HCT116 (cell line): ENCODE measurements around the gene UBE2J2. TPM values are rescaled to one million over a fixed set of nuclear protein-coding genes. Genes with fewer than 3 reads are reported as not detected.
A peak's percentile ranks its signal among the peaks of the same experiment; 100 is the strongest.

Experiments
- ATAC-seq: fragments of 200-7000 bp; cut with Tn5 transposase; 2 replicates; pipeline ENCODE4 v1.9.1; 2020; ENCODE audit warnings: mild to moderate bottlenecking, moderate library complexity
- BruUV-seq: library from RNA; stranded (reverse); fragments of 400-500 nt; replicated peaks from 2 replicates; lab custom pipeline; 2021; lab: Mats Ljungman, UMichigan
- CTCF ChIA-PET: fragments of 300-600 bp; sonication (Branson Sonifier 250); formaldehyde crosslinking; loops from one replicate; lab custom pipeline; 2021; ENCODE audit warnings: antibody characterized with exemption; lab: Charles Lee
- POLR2A ChIA-PET: fragments of 300-600, 350-600 bp; sonication (Branson Sonifier 250); formaldehyde crosslinking; loops from one replicate; lab custom pipeline; 2021; ENCODE audit warnings: antibody characterized with exemption; lab: Charles Lee
- RAD21 ChIA-PET, 2 experiments: fragments of 300-600 bp; sonication (Branson Sonifier 250); formaldehyde crosslinking; loops; one replicate each; lab custom pipeline; 2023; ENCODE audit warnings: low total read pairs in 2 of 2; ENCODE audit not compliant: uncharacterized antibody in 2 of 2, unreplicated experiment in 2 of 2, low non-redundant PET in 1 of 2; lab: Charles Lee
- DNase-seq: peaks from one replicate; pipeline ENCODE4 v3.0.0-alpha.2; 2010; ENCODE audit warnings: low read depth, low spot score
- H2AFZ ChIP-seq: fragments of 200-600 bp; shearing (Covaris generic), sonication (generic); 2 replicates; pipeline ENCODE4 v1.6.1; 2017; ENCODE audit warnings: low read depth, mixed run types, mixed read lengths, antibody characterized with exemption, low read length; ENCODE audit not compliant: poor library complexity, severe bottlenecking
- H3K27ac ChIP-seq: 2 replicates; pipeline ENCODE4 v1.5.1; 2012; ENCODE audit warnings: low read depth, low read length
- H3K27me3 ChIP-seq: fragments of 200-600 bp; sonication (generic); 2 replicates; pipeline ENCODE4 v1.6.1; 2016; ENCODE audit warnings: mixed run types, low read length, mixed read lengths; ENCODE audit not compliant: insufficient read depth
- H3K36me3 ChIP-seq, 2 experiments: fragments of 200-500 bp in 1 of 2; fragments of 200-600 bp in 1 of 2; sonication (Bioruptor generic) in 1 of 2; sonication (generic) in 1 of 2; 2 replicates each; pipeline versions ENCODE4 v1.5.1 to v1.6.1; 2014 to 2016; ENCODE audit warnings: low read length in 2 of 2, inconsistent platforms in 1 of 2, mixed read lengths in 1 of 2, mixed run types in 1 of 2; ENCODE audit not compliant: insufficient read depth in 2 of 2, control insufficient read depth in 1 of 2
- H3K4me1 ChIP-seq, 2 experiments: fragments of 200-600 bp in 1 of 2; sonication (generic) in 1 of 2; 2 replicates each; pipeline versions ENCODE4 v1.5.1 to v1.6.1; 2012 to 2017; ENCODE audit warnings: low read length in 2 of 2, inconsistent platforms in 1 of 2, mild to moderate bottlenecking in 1 of 2, mixed read lengths in 1 of 2, mixed run types in 1 of 2, moderate library complexity in 1 of 2; ENCODE audit not compliant: insufficient read depth in 2 of 2, control insufficient read depth in 1 of 2
- H3K4me2 ChIP-seq: fragments of 200-600 bp; sonication (generic); 2 replicates; pipeline ENCODE4 v1.6.1; 2017; ENCODE audit warnings: mixed run types, low read length, mixed read lengths
- H3K4me3 ChIP-seq, 2 experiments: fragments of 200-600 bp in 1 of 2; sonication (generic) in 1 of 2; replicated peaks in 1 of 2; 2 replicates each; pipeline ENCODE4 v1.5.1; 2011 to 2016; ENCODE audit warnings: low read length in 2 of 2, control low read depth in 1 of 2, low read depth in 1 of 2, mild to moderate bottlenecking in 1 of 2, mixed read lengths in 1 of 2, mixed run types in 1 of 2
- H3K79me2 ChIP-seq: fragments of 200-600 bp; sonication (generic); 2 replicates; pipeline ENCODE4 v1.6.1; 2017; ENCODE audit warnings: mild to moderate bottlenecking, mixed run types, low read length, moderate library complexity, mixed read lengths; ENCODE audit not compliant: insufficient read depth
- H3K9ac ChIP-seq: fragments of 200-600 bp; sonication (generic); 2 replicates; pipeline ENCODE4 v1.6.1; 2016; ENCODE audit warnings: low read length, mixed read lengths
- H3K9me2 ChIP-seq: fragments of 200-600 bp; sonication (generic), shearing (Covaris generic); 2 replicates; pipeline ENCODE4 v1.6.1; 2017; ENCODE audit warnings: mixed run types, mild to moderate bottlenecking, moderate library complexity; ENCODE audit not compliant: insufficient read depth
- H3K9me3 ChIP-seq, 2 experiments: fragments of 200-500 bp in 1 of 2; fragments of 200-600 bp in 1 of 2; sonication (Bioruptor generic) in 1 of 2; sonication (generic) in 1 of 2; 2 replicates each; pipeline ENCODE4 v1.6.1; 2014 to 2017; ENCODE audit warnings: low read length in 2 of 2, mixed read lengths in 2 of 2, inconsistent platforms in 1 of 2, low read depth in 1 of 2, mild to moderate bottlenecking in 1 of 2, mixed run types in 1 of 2, moderate library complexity in 1 of 2; ENCODE audit not compliant: control insufficient read depth in 1 of 2, insufficient read depth in 1 of 2
- H4K20me1 ChIP-seq: fragments of 200-600 bp; sonication (generic), shearing (Covaris generic); 2 replicates; pipeline ENCODE4 v1.6.1; 2017; ENCODE audit warnings: mixed run types, mild to moderate bottlenecking, moderate library complexity; ENCODE audit not compliant: insufficient read depth
- ATF3 ChIP-seq: IDR thresholded peaks from 2 replicates; pipeline ENCODE4 v1.6.1; 2012
- EZH2phosphoT487 ChIP-seq: fragments of 200-600 bp; IDR thresholded peaks from 2 replicates; pipeline ENCODE4 v1.6.1; 2018; ENCODE audit warnings: antibody characterized with exemption, borderline replicate concordance
- FOSL1 ChIP-seq: IDR thresholded peaks from 2 replicates; pipeline ENCODE4 v1.6.1; 2012; ENCODE audit warnings: low read depth
- REST ChIP-seq: IDR thresholded peaks from 2 replicates; pipeline ENCODE4 v1.6.1; 2012; ENCODE audit warnings: low read depth
- SP1 ChIP-seq: IDR thresholded peaks from 2 replicates; pipeline ENCODE4 v1.6.1; 2012; ENCODE audit warnings: low read depth
- ZBTB33 ChIP-seq: IDR thresholded peaks from 2 replicates; pipeline ENCODE4 v1.6.1; 2011; ENCODE audit warnings: mild to moderate bottlenecking, low read length, moderate library complexity; ENCODE audit not compliant: insufficient replicate concordance; ENCODE audit errors: extremely low read depth
- ZFX ChIP-seq: fragments of 450-650 bp; IDR thresholded peaks from 2 replicates; pipeline ENCODE4 v1.6.1; 2017
- intact Hi-C: fragments of 100-400 bp; cut with micrococcal nuclease; formaldehyde crosslinking; loops from 2 replicates; pipeline ENCODE4 v1.10.0; 2022
- total RNA-seq: library from RNA; stranded (reverse); gene quantifications from one replicate; pipeline ENCODE4 v1.2.1, GENCODE V29; 2021; ENCODE audit not compliant: unreplicated experiment

UBE2J2 gene
- total RNA-seq, 1 experiment from 2014 or later: 67.7 TPM

GRCh38 chr1:1228187-1228586, 45.5 kb downstream of the UBE2J2 start:
- H4K20me1 ChIP-seq: no peaks in the 10 kb centered on the region
- ChIA-PET POLR2A (no interaction called here), RAD21 (interaction anchor here in 1 of 2 experiments (0.6 kb wide), 1 partner anchor 20 kb away, joined by 4 read pairs; no protein-coding TSS in a partner anchor)
- H3K79me2 ChIP-seq: peaks cover 83% of the 10 kb centered on the region
- no peak overlapping the region for H3K4me3 ChIP-seq
- no peak for DNase-seq
- H3K36me3 ChIP-seq: peaks cover 13 to 24% of the 10 kb centered on the region in 2 experiments
- TF ChIP-seq ATF3 (no peak), FOSL1 (no peak), ZFX (no peak), SP1 (no peak), ZBTB33 (no peak), EZH2phosphoT487 (no peak), REST (no peak)
- TF ChIP-seq, all 23 proteins: peak for 0
- no peak overlapping the region for H2AFZ ChIP-seq
- peaks cover 3 to 19% of the 10 kb centered on the region in 2 experiments; a peak in 1 of 4 replicates for H3K4me1 ChIP-seq
- H3K9ac ChIP-seq: no peak overlapping the region
- H3K9me2 ChIP-seq: no peaks in the 10 kb centered on the region
- no peak overlapping the region for H3K4me2 ChIP-seq
- no peaks in the 10 kb centered on the region for H3K9me3 ChIP-seq
- CTCF ChIA-PET: no interaction called here
- no TSS peak for BruUV-seq
- intact Hi-C loops: no loop called here
- H3K27me3 ChIP-seq: no peaks in the 10 kb centered on the region
- ATAC-seq: no peak
- H3K27ac ChIP-seq: peak overlapping the region; percentile 26; the same call in 1 of the 2 replicates
